ENCODE data around the gene DSCAM.

GRCh38 chr21:40070871-40071270 lies 776.1 kb downstream of the DSCAM start:
- TF ChIP-seq, protein P1, sequence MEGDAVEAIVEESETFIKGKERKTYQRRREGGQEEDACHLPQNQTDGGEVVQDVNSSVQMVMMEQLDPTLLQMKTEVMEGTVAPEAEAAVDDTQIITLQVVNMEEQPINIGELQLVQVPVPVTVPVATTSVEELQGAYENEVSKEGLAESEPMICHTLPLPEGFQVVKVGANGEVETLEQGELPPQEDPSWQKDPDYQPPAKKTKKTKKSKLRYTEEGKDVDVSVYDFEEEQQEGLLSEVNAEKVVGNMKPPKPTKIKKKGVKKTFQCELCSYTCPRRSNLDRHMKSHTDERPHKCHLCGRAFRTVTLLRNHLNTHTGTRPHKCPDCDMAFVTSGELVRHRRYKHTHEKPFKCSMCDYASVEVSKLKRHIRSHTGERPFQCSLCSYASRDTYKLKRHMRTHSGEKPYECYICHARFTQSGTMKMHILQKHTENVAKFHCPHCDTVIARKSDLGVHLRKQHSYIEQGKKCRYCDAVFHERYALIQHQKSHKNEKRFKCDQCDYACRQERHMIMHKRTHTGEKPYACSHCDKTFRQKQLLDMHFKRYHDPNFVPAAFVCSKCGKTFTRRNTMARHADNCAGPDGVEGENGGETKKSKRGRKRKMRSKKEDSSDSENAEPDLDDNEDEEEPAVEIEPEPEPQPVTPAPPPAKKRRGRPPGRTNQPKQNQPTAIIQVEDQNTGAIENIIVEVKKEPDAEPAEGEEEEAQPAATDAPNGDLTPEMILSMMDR (conservative IDR thresholded peaks at IDR 0.05; ENCODE audit: low read depth in 2 of 2) = no peak
- TF ChIP-seq EZH2 (IDR thresholded peaks at IDR 0.05; ENCODE audit: low read depth, unreplicated experiment) (no peak), ZNF114 (CRISPR knock-in tag; IDR thresholded peaks at IDR 0.05) (no peak), POLR2AphosphoS5 (IDR thresholded peaks at IDR 0.05; ENCODE audit: low read depth) (no peak), CREB1 (CRISPR knock-in tag; IDR thresholded peaks at IDR 0.05; ENCODE audit: low read depth) (no peak)

Data from GM23338 (cell line).